ENCODE results near the gene CHST14.
A peak's percentile ranks its signal among the peaks of the same experiment; 100 is the strongest.

CHST14 gene

GRCh38 chr15:40470423-40471104 lies at the start of gene CHST14:
Gene CHST14 (plus strand): TSS chr15:40470984. CDS start chr15:40471214, 230 bp downstream.
- no peak for FAIRE-seq

GRCh38 chr15:40421246-40422157 lies 49.3 kb upstream of the CHST14 start:
- FAIRE-seq = no peak

GRCh38 chr15:40424483-40425115 lies 46.2 kb upstream of the CHST14 start:
- FAIRE-seq = no peak

- FAIRE-seq = no peak
Observed at GRCh38 chr15:40425681-40426080, 45.1 kb upstream of the CHST14 start.

- no peak for FAIRE-seq
Observed at GRCh38 chr15:40427188-40427587, 43.6 kb upstream of the CHST14 start.

- FAIRE-seq = no peak
Observed at GRCh38 chr15:40428185-40428584, 42.6 kb upstream of the CHST14 start.

- no peak for FAIRE-seq
Observed at GRCh38 chr15:40429068-40429710, 41.6 kb upstream of the CHST14 start.

- no peak for FAIRE-seq
Observed at GRCh38 chr15:40430271-40430805, 40.4 kb upstream of the CHST14 start.

- FAIRE-seq = no peak
Observed at GRCh38 chr15:40435023-40435709, 35.6 kb upstream of the CHST14 start.

- FAIRE-seq = no peak
Observed at GRCh38 chr15:40435710-40436089, 35.1 kb upstream of the CHST14 start.

- no peak for FAIRE-seq
Observed at GRCh38 chr15:40436116-40436891, 34.5 kb upstream of the CHST14 start.

GRCh38 chr15:40436892-40437751 lies 33.7 kb upstream of the CHST14 start:
- peak; percentile 34 for FAIRE-seq

GRCh38 chr15:40437752-40438687 lies 32.8 kb upstream of the CHST14 start:
- FAIRE-seq = no peak

- no peak for FAIRE-seq
Observed at GRCh38 chr15:40438712-40439111, 32.1 kb upstream of the CHST14 start.

- no peak for FAIRE-seq
Observed at GRCh38 chr15:40439461-40439959, 31.3 kb upstream of the CHST14 start.

GRCh38 chr15:40439960-40440742 lies 30.6 kb upstream of the CHST14 start:
- FAIRE-seq = no peak

- FAIRE-seq = peak; percentile 20
Observed at GRCh38 chr15:40440743-40441564, 29.8 kb upstream of the CHST14 start, which contains the start of gene BAHD1. Gene BAHD1 (plus strand): TSS chr15:40440953. CDS start chr15:40458465, 17,512 bp downstream.

Data from TTC549 (cell line).